GM21619 (cell line): Measurements from ENCODE around the gene ZWILCH.
"Not testable (repeated sequence)": the region's sequence is repeated elsewhere in the genome, so short reads cannot be mapped to it uniquely, and the experiment has no call there.

Experiments used
- ATAC-seq: cut with Tn5 transposase; IDR thresholded peaks from one replicate; pipeline ENCODE4 v1.9.1; 2021; ENCODE audit not compliant: unreplicated experiment

Gene ZWILCH

GRCh38 chr15:66486887-66487286 is 18.2 kb upstream of the ZWILCH start:
- no peak for ATAC-seq

GRCh38 chr15:66488525-66488924 is 16.6 kb upstream of the ZWILCH start:
- no peak for ATAC-seq

GRCh38 chr15:66489179-66489791 is 15.8 kb upstream of the ZWILCH start:
- no peak for ATAC-seq

- ATAC-seq, result no peak
Observed at GRCh38 chr15:66491846-66492245, 13.3 kb upstream of the ZWILCH start.

GRCh38 chr15:66494262-66494661 is 10.9 kb upstream of the ZWILCH start:
- ATAC-seq, result no peak

GRCh38 chr15:66496951-66497501 is 8.1 kb upstream of the ZWILCH start:
- peak; percentile 9 for ATAC-seq

- ATAC-seq, result peak; percentile 77
Observed at GRCh38 chr15:66497502-66498455, 7.3 kb upstream of the ZWILCH start, which contains the start of gene SNAPC5. Gene SNAPC5, minus strand, starts transcription at chr15:66497762. Its CDS starts 31 bp downstream, at chr15:66497731.

- ATAC-seq, result no peak
Observed at GRCh38 chr15:66498501-66499386, 6.4 kb upstream of the ZWILCH start.

GRCh38 chr15:66500346-66500745 is 4.8 kb upstream of the ZWILCH start:
- not testable (repeated sequence) for ATAC-seq

GRCh38 chr15:66502491-66502890 is 2.6 kb upstream of the ZWILCH start:
- no peak for ATAC-seq

- not testable (repeated sequence) for ATAC-seq
Observed at GRCh38 chr15:66503041-66503648, 2.0 kb upstream of the ZWILCH start.

- no peak for ATAC-seq
Observed at GRCh38 chr15:66503780-66504562, 1.2 kb upstream of the ZWILCH start.

GRCh38 chr15:66505430-66505811 is 295 bp downstream of the ZWILCH start:
- no peak for ATAC-seq

- no peak for ATAC-seq
Observed at GRCh38 chr15:66505818-66506217, 692 bp downstream of the ZWILCH start.

GRCh38 chr15:66508293-66508883 is 3.3 kb downstream of the ZWILCH start:
- ATAC-seq, result no peak

GRCh38 chr15:66514586-66514985 is 9.5 kb downstream of the ZWILCH start:
- ATAC-seq, result no peak

- no peak for ATAC-seq
Observed at GRCh38 chr15:66515901-66516322, 10.8 kb downstream of the ZWILCH start.

GRCh38 chr15:66523926-66524325 is 18.8 kb downstream of the ZWILCH start:
- no peak for ATAC-seq

GRCh38 chr15:66524838-66525237 is 19.7 kb downstream of the ZWILCH start:
- ATAC-seq, result no peak
